PC-9 (cell line): ENCODE measurements around the gene GFRA3. TPM values are rescaled to one million over a fixed set of nuclear protein-coding genes. Genes with fewer than 3 reads are reported as not detected.
"Not testable (repeated sequence)": the region's sequence is repeated elsewhere in the genome, so short reads cannot be mapped to it uniquely, and the experiment has no call there.

Experiments
- Bru-seq: library from RNA; stranded (reverse); fragments of 400-500 nt; gene quantifications from one replicate; lab custom pipeline; 2021; lab: Mats Ljungman, UMichigan
- BruChase-seq, 2 experiments: library from RNA; stranded (reverse); fragments of 400-500 nt; gene quantifications; one replicate each; lab custom pipeline; 2021; lab: Mats Ljungman, UMichigan
- BruUV-seq: library from RNA; stranded (reverse); fragments of 400-500 nt; replicated peaks from 2 replicates; lab custom pipeline; 2021; lab: Mats Ljungman, UMichigan
- CTCF ChIA-PET: fragments of 300-600 bp; sonication (Branson Sonifier 250); formaldehyde crosslinking; loops from one replicate; lab custom pipeline; 2022; ENCODE audit warnings: antibody characterized with exemption; lab: Charles Lee
- POLR2A ChIA-PET: fragments of 300-600 bp; sonication (Branson Sonifier 250); formaldehyde crosslinking; loops from one replicate; lab custom pipeline; 2022; ENCODE audit warnings: antibody characterized with exemption; ENCODE audit not compliant: unreplicated experiment; lab: Charles Lee
- DNase-seq, 2 experiments: peaks; one replicate each; pipeline versions ENCODE4 v3.0.0 to v3.0.0-alpha.2; 2015 to 2022; ENCODE audit warnings: mixed read lengths in 1 of 2
- H2AFZ ChIP-seq: fragments of 200-600 bp; sonication (generic); 2 replicates; pipeline ENCODE4 v1.8.1; 2017; ENCODE audit warnings: antibody characterized with exemption
- H3F3A ChIP-seq: fragments of 200-600 bp; sonication (generic); 2 replicates; pipeline ENCODE4 v1.8.1; 2017; ENCODE audit warnings: antibody characterized with exemption, mild to moderate bottlenecking, low read depth; ENCODE audit not compliant: insufficient read depth
- H3K27ac ChIP-seq: fragments of 200-600 bp; sonication (generic); 2 replicates; pipeline ENCODE4 v1.6.1; 2016; ENCODE audit warnings: mixed run types
- H3K27me3 ChIP-seq: fragments of 200-600 bp; sonication (generic); 2 replicates; pipeline ENCODE4 v1.6.1; 2016; ENCODE audit warnings: low read depth, mixed run types; ENCODE audit not compliant: insufficient read depth
- H3K36me3 ChIP-seq: fragments of 200-600 bp; sonication (generic); 2 replicates; pipeline ENCODE4 v1.6.1; 2016; ENCODE audit warnings: low read depth, mixed run types
- H3K4me1 ChIP-seq: fragments of 200-600 bp; sonication (generic); replicated peaks from 2 replicates; pipeline ENCODE4 v1.6.1; 2016; ENCODE audit warnings: mixed run types; ENCODE audit not compliant: insufficient read depth
- H3K4me2 ChIP-seq: fragments of 200-600 bp; sonication (generic); 2 replicates; pipeline ENCODE4 v1.6.1; 2017; ENCODE audit warnings: mixed run types
- H3K4me3 ChIP-seq: fragments of 200-600 bp; sonication (generic); 2 replicates; pipeline ENCODE4 v1.6.1; 2016; ENCODE audit warnings: mixed run types
- H3K79me2 ChIP-seq: fragments of 200-600 bp; sonication (generic); 2 replicates; pipeline ENCODE4 v1.6.1; 2017; ENCODE audit warnings: low read depth, mixed run types
- H3K9me2 ChIP-seq: fragments of 200-600 bp; sonication (generic); 2 replicates; pipeline ENCODE4 v1.8.1; 2017; ENCODE audit warnings: mild to moderate bottlenecking; ENCODE audit not compliant: insufficient read depth
- H3K9me3 ChIP-seq: fragments of 200-600 bp; sonication (generic); 2 replicates; pipeline ENCODE4 v1.8.1; 2016; ENCODE audit warnings: low read depth; ENCODE audit not compliant: insufficient read depth
- H4K20me1 ChIP-seq: fragments of 200-600 bp; sonication (generic); 2 replicates; pipeline ENCODE4 v1.8.1; 2017; ENCODE audit not compliant: insufficient read depth
- CTCF ChIP-seq: fragments of 200-600 bp; sonication (generic); conservative IDR thresholded peaks from 2 replicates; pipeline ENCODE4 v1.6.1; 2017; ENCODE audit warnings: mixed run types, antibody characterized with exemption, mild to moderate bottlenecking, moderate library complexity
- EZH2 ChIP-seq: fragments of 200-600 bp; sonication (generic); IDR thresholded peaks from 2 replicates; pipeline ENCODE4 v1.8.0; 2017; ENCODE audit warnings: antibody characterized with exemption, low read depth
- intact Hi-C: fragments of 100-400 bp; cut with micrococcal nuclease; formaldehyde crosslinking; loops from one replicate; pipeline ENCODE4 v1.10.0; 2022; ENCODE audit not compliant: unreplicated experiment
- long read RNA-seq: library from polyadenylated mRNA; stranded (forward); transcript quantifications from one replicate; pipeline ENCODE4 v2.0.0, GENCODE V29; 2022
- total RNA-seq: library from RNA; stranded (reverse); gene quantifications from 2 replicates; pipeline ENCODE4 v1.2.3, GENCODE V29; 2021

The GFRA3 gene, protein sequence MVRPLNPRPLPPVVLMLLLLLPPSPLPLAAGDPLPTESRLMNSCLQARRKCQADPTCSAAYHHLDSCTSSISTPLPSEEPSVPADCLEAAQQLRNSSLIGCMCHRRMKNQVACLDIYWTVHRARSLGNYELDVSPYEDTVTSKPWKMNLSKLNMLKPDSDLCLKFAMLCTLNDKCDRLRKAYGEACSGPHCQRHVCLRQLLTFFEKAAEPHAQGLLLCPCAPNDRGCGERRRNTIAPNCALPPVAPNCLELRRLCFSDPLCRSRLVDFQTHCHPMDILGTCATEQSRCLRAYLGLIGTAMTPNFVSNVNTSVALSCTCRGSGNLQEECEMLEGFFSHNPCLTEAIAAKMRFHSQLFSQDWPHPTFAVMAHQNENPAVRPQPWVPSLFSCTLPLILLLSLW
- total RNA-seq (0.68 TPM in 1 of 2 replicates, not detected in the other), Bru-seq, nascent RNA (percentile 16 among the genes with signal in this experiment), BruChase-seq, experiment 1, labeled RNA remaining after a 2-hour chase (percentile 32 among the genes with signal in this experiment), BruChase-seq, experiment 2, labeled RNA remaining after a 6-hour chase (percentile 32 among the genes with signal in this experiment)
- long read RNA-seq: 0 reads

- TF ChIP-seq EZH2 (no peak), CTCF (no peak)
- ChIA-PET CTCF (no interaction called here), POLR2A (no interaction called here)
- Histone ChIP-seq H3K9me3 (no peaks in the 10 kb centered on the region), H3K36me3 (no peaks in the 10 kb centered on the region), H2AFZ (no peak within 1 kb of the TSS), H3K79me2 (no peaks in the 10 kb centered on the region), H3K4me3 (no peak within 1 kb of the TSS), H3K4me2 (no peak within 1 kb of the TSS), H4K20me1 (no peaks in the 10 kb centered on the region), H3F3A (no peaks in the 10 kb centered on the region), H3K27me3 (no peaks in the 10 kb centered on the region), H3K4me1 (no peaks in the 10 kb centered on the region), H3K27ac (no peak within 1 kb of the TSS), H3K9me2 (no peaks in the 10 kb centered on the region)
- no TSS peak for BruUV-seq
- DNase-seq: no peak
- intact Hi-C loops: no loop called here
Observed at GRCh38 chr5:138274189-138274853, at the start of gene GFRA3. Gene GFRA3, minus strand, starts transcription at chr5:138274621. Its CDS starts 197 bp downstream, at chr5:138274424.

GRCh38 chr5:138318211-138318610 is 43.8 kb upstream of the GFRA3 start:
- H3K27me3 ChIP-seq, H4K20me1 ChIP-seq, POLR2A ChIA-PET: not testable (repeated sequence)

DNA sequence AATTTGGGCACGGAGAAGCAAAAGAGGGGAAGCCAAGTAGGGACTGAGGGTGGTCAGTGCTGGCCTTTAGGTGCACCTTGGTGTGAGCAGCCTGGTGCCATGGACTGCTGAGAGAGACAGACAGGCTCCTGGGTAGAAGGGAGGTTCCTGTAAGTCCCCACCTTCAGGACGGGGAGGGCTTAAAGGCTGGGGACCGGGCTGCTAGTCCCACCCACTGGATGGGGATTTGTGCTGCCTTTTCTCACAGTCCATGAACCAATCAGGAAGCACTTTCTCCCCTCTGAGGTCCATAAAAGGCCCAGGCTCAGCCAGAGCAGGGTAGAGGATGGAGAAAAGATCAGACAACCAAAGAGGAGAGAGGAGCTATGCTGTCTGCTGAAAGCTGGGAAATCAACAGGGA is 41.9 kb upstream of the GFRA3 start:
- no peaks in the 10 kb centered on the region for H3K27me3 ChIP-seq
- H3K4me2 ChIP-seq: no peak overlapping the region
- no peaks in the 10 kb centered on the region for H3K9me3 ChIP-seq
- DNase-seq: no peak
- H3K36me3 ChIP-seq: peaks cover 16% of the 10 kb centered on the region; the same call in 1 of the 2 replicates
- H2AFZ ChIP-seq: no peak overlapping the region
- CTCF ChIA-PET: no interaction called here
- POLR2A ChIA-PET: no interaction called here
- BruUV-seq: no TSS peak
- no peak overlapping the region for H3K27ac ChIP-seq
- no peak overlapping the region for H3K4me3 ChIP-seq
- TF ChIP-seq CTCF (no peak), EZH2 (no peak)
- H3F3A ChIP-seq: no peaks in the 10 kb centered on the region
- H3K4me1 ChIP-seq: no peaks in the 10 kb centered on the region
- no peaks in the 10 kb centered on the region for H4K20me1 ChIP-seq
- no peaks in the 10 kb centered on the region for H3K9me2 ChIP-seq
- intact Hi-C loops: loop anchor here (10.0 kb wide), 1 partner anchor 88 kb away; no protein-coding TSS in a partner anchor
- no peaks in the 10 kb centered on the region for H3K79me2 ChIP-seq

More at GRCh38 chr5:138318211-138318610, 43.8 kb upstream of the GFRA3 start:
- not testable (repeated sequence) for H2AFZ ChIP-seq, DNase-seq, H3K4me2 ChIP-seq, H3K9me2 ChIP-seq, H3K9me3 ChIP-seq, H3F3A ChIP-seq, H3K27ac ChIP-seq, H3K4me1 ChIP-seq, H3K4me3 ChIP-seq, H3K79me2 ChIP-seq, BruUV-seq
- intact Hi-C loops: loop anchor here (10.0 kb wide), 1 partner anchor 87 kb away; no protein-coding TSS in a partner anchor
- CTCF ChIA-PET: interaction anchor here (0.6 kb wide), 1 partner anchor 73 kb away, joined by 3 read pairs; no protein-coding TSS in a partner anchor
- H3K36me3 ChIP-seq: peaks cover 12% of the 10 kb centered on the region; the same call in 1 of the 2 replicates
